Common myeloid progenitor, CD34-positive (primary cell): ENCODE results near the gene GPR173. TPM values are rescaled to one million over a fixed set of nuclear protein-coding genes. Genes with fewer than 3 reads are reported as not detected.

Experiments
- CTCF ChIA-PET: fragments of 350-600 bp; sonication (Branson Sonifier 250); formaldehyde crosslinking; loops from one replicate; lab custom pipeline; 2021; ENCODE audit warnings: antibody characterized with exemption; lab: Charles Lee
- POLR2A ChIA-PET: fragments of 350-600 bp; sonication (Branson Sonifier 250); formaldehyde crosslinking; loops from one replicate; lab custom pipeline; 2021; ENCODE audit warnings: antibody characterized with exemption; lab: Charles Lee
- DNase-seq, 3 donors: peaks; one replicate each; pipeline versions ENCODE4 v3.0.0 to v3.0.0-alpha.2; 2013
- H3K27ac ChIP-seq, 2 experiments: 1 replicate in 1 of 2; 2 replicates in 1 of 2; pipeline ENCODE4 v1.7.0; 2013; ENCODE audit warnings: inconsistent platforms in 2 of 2, low read length in 2 of 2, mild to moderate bottlenecking in 2 of 2, low read depth in 1 of 2, moderate library complexity in 1 of 2; ENCODE audit not compliant: severe bottlenecking in 2 of 2, insufficient read depth in 1 of 2, poor library complexity in 1 of 2
- H3K27me3 ChIP-seq, 5 experiments: replicated peaks in 2 of 5; 1 replicate in 3 of 5; 2 replicates in 2 of 5; pipeline versions ENCODE4 v1.6.1 to v1.7.0; 2013; ENCODE audit warnings: low read length in 4 of 5, mild to moderate bottlenecking in 2 of 5, moderate library complexity in 2 of 5, inconsistent platforms in 1 of 5; ENCODE audit not compliant: insufficient read depth in 5 of 5, control insufficient read depth in 4 of 5
- H3K36me3 ChIP-seq, 4 experiments: 1 replicate in 2 of 4; 2 replicates in 2 of 4; pipeline versions ENCODE4 v1.6.1 to v1.7.0; 2013; ENCODE audit warnings: low read length in 3 of 4, control low read depth in 1 of 4, mild to moderate bottlenecking in 1 of 4; ENCODE audit not compliant: control insufficient read depth in 4 of 4, insufficient read depth in 4 of 4
- H3K4me1 ChIP-seq, 4 experiments: 1 replicate in 3 of 4; 2 replicates in 1 of 4; pipeline versions ENCODE4 v1.6.1 to v1.7.1; 2013; ENCODE audit warnings: low read length in 3 of 4, mild to moderate bottlenecking in 3 of 4, control low read depth in 1 of 4, inconsistent platforms in 1 of 4, moderate library complexity in 1 of 4; ENCODE audit not compliant: control insufficient read depth in 4 of 4, insufficient read depth in 4 of 4; ENCODE audit errors: control extremely low read depth in 1 of 4
- H3K4me3 ChIP-seq, 7 experiments: 1 replicate in 4 of 7; 2 replicates in 3 of 7; pipeline versions ENCODE4 v1.5.1 to v1.7.0; 2013; ENCODE audit warnings: mild to moderate bottlenecking in 7 of 7, low read length in 6 of 7, moderate library complexity in 6 of 7, inconsistent platforms in 2 of 7, low read depth in 2 of 7, control low read depth in 1 of 7; ENCODE audit not compliant: insufficient read depth in 4 of 7, control insufficient read depth in 1 of 7; ENCODE audit errors: extremely low read depth in 1 of 7
- H3K9me3 ChIP-seq, 5 experiments: 1 replicate in 4 of 5; 2 replicates in 1 of 5; pipeline versions ENCODE4 v1.6.1 to v1.7.1; 2013; ENCODE audit warnings: low read length in 4 of 5, mild to moderate bottlenecking in 2 of 5, inconsistent platforms in 1 of 5, low read depth in 1 of 5, moderate library complexity in 1 of 5; ENCODE audit not compliant: control insufficient read depth in 4 of 5, insufficient read depth in 2 of 5; ENCODE audit errors: control extremely low read depth in 1 of 5
- WGBS: methylation state at CpG from one replicate; pipeline ENCODE4 v1.1.5; 2013; ENCODE audit not compliant: insufficient coverage; 5-methylcytosine and 5-hydroxymethylcytosine counted together
- polyA plus RNA-seq: library from polyadenylated mRNA; unstranded; fragments of 120-200 nt; gene quantifications from one replicate; pipeline ENCODE4 v1.2.1, GENCODE V29; 2013

The GPR173 gene, protein sequence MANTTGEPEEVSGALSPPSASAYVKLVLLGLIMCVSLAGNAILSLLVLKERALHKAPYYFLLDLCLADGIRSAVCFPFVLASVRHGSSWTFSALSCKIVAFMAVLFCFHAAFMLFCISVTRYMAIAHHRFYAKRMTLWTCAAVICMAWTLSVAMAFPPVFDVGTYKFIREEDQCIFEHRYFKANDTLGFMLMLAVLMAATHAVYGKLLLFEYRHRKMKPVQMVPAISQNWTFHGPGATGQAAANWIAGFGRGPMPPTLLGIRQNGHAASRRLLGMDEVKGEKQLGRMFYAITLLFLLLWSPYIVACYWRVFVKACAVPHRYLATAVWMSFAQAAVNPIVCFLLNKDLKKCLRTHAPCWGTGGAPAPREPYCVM
- polyA plus RNA-seq, result 7.2 TPM

DNA sequence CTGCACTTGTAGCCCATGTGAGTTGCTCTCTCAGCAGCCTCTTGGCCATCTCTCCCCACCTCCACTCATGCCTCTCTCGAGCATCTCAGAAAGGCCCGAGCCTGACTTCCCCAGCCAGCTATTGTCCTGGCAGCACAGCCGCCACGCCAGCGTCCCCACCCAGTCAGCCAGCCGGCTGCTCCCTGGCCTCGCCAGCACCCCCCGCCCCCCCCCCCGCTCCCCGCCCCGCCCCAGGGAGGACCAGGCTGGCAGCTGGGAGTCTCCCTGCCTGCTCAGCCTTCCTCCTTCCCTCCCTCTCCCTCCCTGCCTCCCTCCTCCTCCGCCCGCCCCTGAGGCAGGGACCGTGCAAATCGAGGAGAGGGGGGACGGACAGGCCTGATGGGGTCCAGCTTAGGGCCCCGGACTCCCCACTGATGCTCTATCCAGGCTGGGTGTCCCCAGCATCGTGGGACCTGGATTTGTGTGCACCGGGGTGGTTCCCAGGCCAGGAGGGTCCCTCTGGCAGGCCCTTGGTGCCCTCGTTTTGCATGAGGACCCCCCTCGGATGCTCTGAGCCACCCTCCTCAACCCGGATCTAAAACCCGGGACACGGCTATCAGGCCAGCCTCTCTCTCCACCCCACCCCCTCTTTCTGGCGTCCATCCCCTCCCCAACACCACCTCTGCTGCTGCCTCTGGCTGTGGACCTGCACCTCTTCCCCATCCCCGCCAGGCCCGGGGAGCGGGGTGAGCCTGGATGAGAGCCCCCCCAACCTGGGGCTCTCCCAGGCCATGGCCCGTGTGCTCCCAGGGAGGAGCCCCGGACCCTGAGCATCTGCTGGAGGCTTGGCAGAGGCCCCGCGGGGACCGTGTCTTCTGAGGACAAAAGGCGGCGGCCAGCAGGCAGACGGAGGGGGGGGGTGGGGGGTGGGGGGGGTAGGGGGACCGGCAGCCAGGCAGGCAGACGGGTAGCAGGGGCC, at the start of gene GPR173:
Gene GPR173, plus strand, starts transcription at position 621 of the 958 bp plus-strand sequence. CDS start 27,833 bp downstream, outside the sequence.
- peaks cover 0 to 9% (median 4%) of the 10 kb centered on the region in 4 experiments for H3K4me1 ChIP-seq
- CTCF ChIA-PET, result no interaction called here
- H3K27me3 ChIP-seq, result peaks cover 0 to 11% (median 0%) of the 10 kb centered on the region in 5 experiments
- 28% methylated on average over 10 of the region's 38 CpGs for WGBS
- DNase-seq, result peak in 2 of 3 donors; percentile 21 to 33
- H3K9me3 ChIP-seq, result no peaks in the 10 kb centered on the region
- no peaks in the 10 kb centered on the region for H3K36me3 ChIP-seq
- POLR2A ChIA-PET, result no interaction called here
- H3K27ac ChIP-seq, result no peak within 1 kb of the TSS
- H3K4me3 ChIP-seq, result peak within 1 kb of the TSS in 6 of 7 experiments; percentile 20 to 81 (median 54)

DNA sequence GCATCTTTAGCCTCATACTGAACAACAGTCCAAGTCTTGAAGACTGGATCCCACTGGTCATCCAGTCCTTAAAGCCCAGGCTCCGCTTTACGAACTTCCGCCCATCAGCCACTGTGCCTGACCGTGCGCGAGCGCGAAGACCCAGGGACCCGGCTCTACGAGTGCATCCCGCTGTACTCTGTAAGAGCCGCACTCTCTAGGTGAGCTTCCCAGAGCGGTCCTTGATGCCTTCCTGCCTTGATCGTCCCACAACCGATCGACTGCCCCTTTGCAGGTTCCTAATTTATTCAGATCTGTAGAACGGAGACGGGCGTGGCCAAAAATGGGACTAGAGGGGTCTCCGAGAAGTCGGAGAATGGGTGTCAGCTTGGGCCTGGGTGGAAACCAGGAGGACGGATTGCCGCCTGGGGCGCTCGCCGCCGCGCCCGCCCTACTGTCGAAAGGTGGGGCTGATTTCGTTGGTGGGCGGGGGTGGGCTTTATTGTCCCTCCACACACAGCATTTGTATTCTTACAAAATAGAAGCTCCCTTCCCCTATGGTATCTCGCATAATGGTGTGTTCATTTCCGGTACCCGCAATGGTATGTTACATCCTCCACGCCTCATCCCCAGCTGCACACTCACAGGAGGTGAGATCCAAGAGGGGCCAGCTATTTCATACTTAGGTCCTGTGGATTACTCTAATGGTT, 48.0 kb upstream of the GPR173 start:
- CTCF ChIA-PET, result interaction anchor here (1.2 kb wide), 1 partner anchor 10 kb away, joined by 4 read pairs; no protein-coding TSS in a partner anchor
- Histone ChIP-seq H3K4me1 (peaks cover 0 to 6% (median 3%) of the 10 kb centered on the region in 4 experiments), H3K27ac (no peak overlapping the region), H3K9me3 (no peaks in the 10 kb centered on the region), H3K4me3 (peak overlapping the region in 4 of 7 experiments; percentile 8 to 60 (median 47)), H3K27me3 (peaks cover 0 to 68% (median 7%) of the 10 kb centered on the region in 5 experiments), H3K36me3 (no peaks in the 10 kb centered on the region)
- peak in 2 of 3 donors; percentile 11 to 31 for DNase-seq
- WGBS, result 59% methylated on average over 27 of the region's 36 CpGs
- POLR2A ChIA-PET, result no interaction called here

DNA sequence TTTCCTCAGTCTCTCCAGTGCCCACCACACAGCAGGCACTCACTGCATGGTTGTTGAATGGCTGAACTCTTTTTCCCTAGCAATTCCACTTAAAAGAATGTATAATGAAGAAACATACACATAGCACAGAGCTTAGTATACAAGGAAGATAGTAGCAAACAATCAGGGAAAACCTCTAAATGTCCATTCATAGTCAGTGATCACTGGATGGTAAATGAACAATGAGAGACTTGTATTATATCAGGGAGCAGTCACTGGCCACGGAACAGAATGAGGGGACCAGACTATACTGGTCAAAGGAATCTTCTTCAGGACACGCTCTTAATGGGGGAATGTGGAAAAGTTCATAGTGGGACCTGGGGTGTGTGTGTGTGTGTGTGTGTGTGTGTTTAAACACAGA, 46.6 kb upstream of the GPR173 start:
- Histone ChIP-seq H3K36me3 (no peaks in the 10 kb centered on the region), H3K27ac (no peak overlapping the region), H3K9me3 (no peaks in the 10 kb centered on the region), H3K27me3 (peaks cover 0 to 69% (median 10%) of the 10 kb centered on the region in 5 experiments), H3K4me3 (no peak overlapping the region), H3K4me1 (peaks cover 0 to 3% (median 0%) of the 10 kb centered on the region in 4 experiments)
- ChIA-PET POLR2A (no interaction called here), CTCF (no interaction called here)
- no peak for DNase-seq
- 82% methylated on average over 2 of the region's 2 CpGs for WGBS

DNA sequence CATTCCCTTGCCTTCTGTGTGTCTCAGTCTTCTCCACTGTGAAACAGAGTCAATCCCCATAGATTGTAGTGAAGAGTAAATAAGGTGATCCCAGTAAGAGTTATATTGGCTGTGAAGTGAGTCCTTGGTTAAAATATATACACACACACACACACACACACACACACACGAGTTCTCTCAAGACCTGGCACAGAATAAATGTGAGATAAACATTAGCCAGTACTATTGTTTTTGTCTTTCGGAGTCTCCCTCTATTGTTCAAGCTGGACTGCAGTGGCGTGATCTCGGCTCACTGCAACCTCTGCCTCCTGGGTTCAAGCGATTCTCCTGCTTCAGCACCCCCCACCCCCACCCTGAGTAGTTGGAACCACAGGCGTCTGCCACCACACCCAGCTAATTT, 45.5 kb upstream of the GPR173 start:
- ChIA-PET CTCF (no interaction called here), POLR2A (no interaction called here)
- WGBS, result 100% methylated on average over 3 of the region's 6 CpGs
- Histone ChIP-seq H3K4me1 (peaks cover 0 to 3% (median 0%) of the 10 kb centered on the region in 4 experiments), H3K4me3 (no peak overlapping the region), H3K27me3 (peaks cover 0 to 66% (median 10%) of the 10 kb centered on the region in 5 experiments), H3K27ac (no peak overlapping the region), H3K36me3 (no peaks in the 10 kb centered on the region), H3K9me3 (peaks cover 0 to under 1% (median 0%) of the 10 kb centered on the region in 5 experiments)
- DNase-seq, result no peak

DNA sequence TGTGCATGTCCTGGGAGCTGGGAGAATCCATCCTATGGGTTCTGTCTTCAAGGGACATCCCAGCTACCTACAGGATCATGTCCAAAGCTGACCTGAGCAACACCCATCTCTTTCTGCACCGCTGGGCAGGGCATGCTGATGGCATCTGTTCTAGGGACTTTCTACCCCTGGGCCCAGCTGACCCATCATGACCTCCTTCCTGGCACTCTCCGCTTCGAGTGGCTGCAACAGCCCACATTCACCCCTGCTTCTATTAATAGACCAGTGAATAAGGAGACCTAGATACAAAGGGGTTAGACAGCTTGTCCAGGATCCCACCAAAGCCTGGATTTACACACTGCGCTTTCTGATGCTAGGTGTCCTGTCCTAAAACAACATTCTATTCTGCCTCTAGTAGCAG, 44.6 kb upstream of the GPR173 start:
- Histone ChIP-seq H3K4me3 (no peak overlapping the region), H3K36me3 (no peaks in the 10 kb centered on the region), H3K27me3 (peaks cover 0 to 64% (median 10%) of the 10 kb centered on the region in 5 experiments), H3K27ac (no peak overlapping the region), H3K4me1 (peaks cover 0 to 3% (median 0%) of the 10 kb centered on the region in 4 experiments), H3K9me3 (peaks cover 0 to 5% (median 0%) of the 10 kb centered on the region in 5 experiments)
- ChIA-PET CTCF (no interaction called here), POLR2A (no interaction called here)
- no peak for DNase-seq
- 79% methylated on average over 3 of the region's 4 CpGs for WGBS

DNA sequence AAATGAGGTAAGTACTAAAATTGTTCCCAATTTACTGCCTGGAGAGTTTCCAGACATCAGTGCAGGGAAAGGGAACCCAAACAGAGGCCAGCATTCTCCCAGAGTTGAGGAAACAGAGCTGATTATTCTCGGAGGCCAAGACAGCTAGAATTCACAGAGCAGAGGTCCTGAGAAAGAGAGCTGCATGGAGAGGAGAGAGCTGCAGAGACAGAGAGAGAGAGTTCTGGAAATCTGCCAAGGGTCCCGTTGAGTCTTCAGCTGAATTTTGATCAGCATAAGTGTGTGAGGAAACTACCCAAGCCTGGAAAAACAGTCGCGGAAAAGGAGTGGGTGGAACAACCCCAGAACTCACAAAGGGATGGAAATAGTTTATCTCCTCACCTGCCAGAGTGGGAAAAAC, 43.8 kb upstream of the GPR173 start:
- peaks cover 0 to 3% (median 0%) of the 10 kb centered on the region in 4 experiments for H3K4me1 ChIP-seq
- CTCF ChIA-PET, result interaction anchor here (0.6 kb wide), 1 partner anchor 750 kb away, joined by 4 read pairs; no protein-coding TSS in a partner anchor
- POLR2A ChIA-PET, result no interaction called here
- no peak overlapping the region for H3K4me3 ChIP-seq
- no peak overlapping the region for H3K27ac ChIP-seq
- peaks cover 0 to 56% (median 10%) of the 10 kb centered on the region in 5 experiments for H3K27me3 ChIP-seq
- 82% methylated on average over 2 of the region's 4 CpGs for WGBS
- H3K36me3 ChIP-seq, result no peaks in the 10 kb centered on the region
- DNase-seq, result no peak
- H3K9me3 ChIP-seq, result peaks cover 0 to 5% (median 0%) of the 10 kb centered on the region in 5 experiments
